Gastroesophageal sphincter (tissue), 4 donors: Measurements from ENCODE around the gene ZBTB22. TPM values are rescaled to one million over a fixed set of nuclear protein-coding genes. Genes with fewer than 3 reads are reported as not detected.
"Not testable (repeated sequence)": the region's sequence is repeated elsewhere in the genome, so short reads cannot be mapped to it uniquely, and the experiment has no call there.

ENCODE experiments used
- ATAC-seq: fragments of 150-250 bp; one replicate; pipeline ENCODE4 v1.9.1; 2016; ENCODE audit warnings: mild to moderate bottlenecking, moderate library complexity
- H3K27ac ChIP-seq, 4 donors: fragments of 200-600 bp; sonication (generic) in 3 of 4; 1 replicate in 3 of 4; 2 replicates in 1 of 4; pipeline ENCODE4 v1.5.1; 2016 to 2019
- H3K27me3 ChIP-seq: fragments of 200-600 bp; sonication (generic); one replicate; pipeline ENCODE4 v1.5.1; 2019
- H3K36me3 ChIP-seq, 2 donors: fragments of 200-600 bp; sonication (generic); one replicate each; pipeline ENCODE4 v1.5.1; 2019; ENCODE audit warnings: control low read depth in 1 of 2
- H3K4me1 ChIP-seq, 3 donors: fragments of 200-600 bp; sonication (generic); 1 replicate in 2 of 3; 2 replicates in 1 of 3; pipeline ENCODE4 v1.5.1; 2016 to 2019; ENCODE audit warnings: control low read depth in 2 of 3
- H3K4me3 ChIP-seq, 2 donors: fragments of 200-600 bp; sonication (generic); one replicate each; pipeline ENCODE4 v1.5.1; 2019; ENCODE audit warnings: mild to moderate bottlenecking in 1 of 2, moderate library complexity in 1 of 2
- H3K9me3 ChIP-seq, 3 donors: fragments of 200-600 bp; sonication (generic); one replicate each; pipeline ENCODE4 v1.5.1; 2017 to 2019; ENCODE audit warnings: control low read depth in 2 of 3
- EP300 ChIP-seq: sonication (generic); formaldehyde crosslinking; IDR thresholded peaks from one replicate; pipeline ENCODE4 v1.6.1; 2017; ENCODE audit warnings: antibody characterized with exemption, mild to moderate bottlenecking
- POLR2A ChIP-seq, 2 donors: fragments of 450-650 bp; IDR thresholded peaks; one replicate each; pipeline ENCODE4 v1.6.1; 2017; ENCODE audit warnings: antibody characterized with exemption in 2 of 2, mild to moderate bottlenecking in 2 of 2, moderate library complexity in 1 of 2
- POLR2AphosphoS5 ChIP-seq: sonication (generic); formaldehyde crosslinking; IDR thresholded peaks from one replicate; pipeline ENCODE4 v1.6.1; 2017; ENCODE audit warnings: antibody characterized with exemption
- WGBS, 2 donors: methylation state at CpG; one replicate each; pipeline ENCODE4 v1.1.5; 2018; ENCODE audit warnings: low coverage in 1 of 2; 5-methylcytosine and 5-hydroxymethylcytosine counted together
- total RNA-seq, 4 donors: library from RNA; depleted of rRNA; stranded (reverse); fragments of >200 nt; gene quantifications; one replicate each; pipeline ENCODE4 v1.1.0, GENCODE V29; 2016
- TF ChIP-seq, protein P1 (sequence below), 4 experiments: fragments of 200-600 bp in 2 of 4; fragments of 450-650 bp in 2 of 4; sonication (generic) in 1 of 4; IDR thresholded peaks; one replicate each; pipeline ENCODE4 v1.5.1; 2017 to 2019; ENCODE audit warnings: antibody characterized with exemption in 4 of 4, mild to moderate bottlenecking in 2 of 4, moderate library complexity in 2 of 4

ZBTB22 gene
- total RNA-seq, 4 donors from 2014 or later: 19.3 to 20.9 (median 20.1) TPM

DNA sequence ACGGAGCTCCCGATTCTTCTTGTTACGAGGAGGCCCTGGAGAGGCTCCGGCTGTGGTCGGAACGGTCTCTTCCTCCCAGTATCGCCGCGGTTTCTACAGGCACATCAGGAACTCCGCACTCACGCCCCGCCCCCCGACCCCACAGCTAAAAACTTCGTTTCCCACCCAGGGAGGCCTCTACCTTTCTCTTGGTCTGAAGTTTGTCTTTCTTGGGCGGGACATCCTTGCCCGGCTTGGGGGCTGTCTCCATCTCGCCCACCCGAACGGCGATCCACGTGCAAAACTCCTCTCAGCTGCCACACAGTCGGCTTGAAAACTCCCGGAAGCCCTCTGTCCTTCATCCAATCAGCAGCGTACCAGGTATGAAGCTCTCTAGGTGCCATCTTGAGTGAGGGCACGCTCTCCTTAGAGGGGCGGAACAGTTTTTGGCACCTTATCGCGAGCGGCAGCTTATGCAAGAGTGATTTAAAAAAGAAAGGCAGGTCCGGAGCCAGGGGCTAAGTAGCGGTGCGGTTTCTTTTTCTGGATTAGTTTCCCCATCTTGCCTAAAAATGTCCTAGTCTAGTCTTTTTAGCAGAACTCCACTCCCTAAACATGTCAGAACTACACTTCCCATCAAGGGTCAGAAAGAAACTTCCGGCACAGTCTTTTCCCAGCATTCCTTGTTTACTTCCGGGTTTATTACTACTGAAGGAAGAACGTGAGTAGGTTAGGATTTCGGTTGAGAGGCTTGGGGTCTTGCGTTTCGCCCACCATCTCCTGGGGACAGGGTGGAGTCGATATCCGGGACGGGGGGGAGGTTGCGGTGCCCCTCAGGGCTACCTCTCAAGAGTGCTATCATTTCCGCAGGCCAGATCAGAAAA, 28.4 kb downstream of the ZBTB22 start, which contains the start of the genes PFDN6 and WDR46:
Gene PFDN6 (plus strand): TSS at position 681 of the 863 bp plus-strand sequence. CDS start 256 bp downstream, outside the sequence.
Gene WDR46 (minus strand): TSS at position 319 of the 863 bp plus-strand sequence. CDS start 69 bp downstream, at position 250.
- no peaks in the 10 kb centered on the region for H3K27me3 ChIP-seq
- no peaks in the 10 kb centered on the region for H3K9me3 ChIP-seq
- 0% methylated on average over 10 to 13 of the region's 43 CpGs for WGBS, 2 donors
- TF ChIP-seq EP300: no peak
- no peak for TF ChIP-seq POLR2A (IDR thresholded peaks at IDR 0.05)
- TF ChIP-seq, protein P1, sequence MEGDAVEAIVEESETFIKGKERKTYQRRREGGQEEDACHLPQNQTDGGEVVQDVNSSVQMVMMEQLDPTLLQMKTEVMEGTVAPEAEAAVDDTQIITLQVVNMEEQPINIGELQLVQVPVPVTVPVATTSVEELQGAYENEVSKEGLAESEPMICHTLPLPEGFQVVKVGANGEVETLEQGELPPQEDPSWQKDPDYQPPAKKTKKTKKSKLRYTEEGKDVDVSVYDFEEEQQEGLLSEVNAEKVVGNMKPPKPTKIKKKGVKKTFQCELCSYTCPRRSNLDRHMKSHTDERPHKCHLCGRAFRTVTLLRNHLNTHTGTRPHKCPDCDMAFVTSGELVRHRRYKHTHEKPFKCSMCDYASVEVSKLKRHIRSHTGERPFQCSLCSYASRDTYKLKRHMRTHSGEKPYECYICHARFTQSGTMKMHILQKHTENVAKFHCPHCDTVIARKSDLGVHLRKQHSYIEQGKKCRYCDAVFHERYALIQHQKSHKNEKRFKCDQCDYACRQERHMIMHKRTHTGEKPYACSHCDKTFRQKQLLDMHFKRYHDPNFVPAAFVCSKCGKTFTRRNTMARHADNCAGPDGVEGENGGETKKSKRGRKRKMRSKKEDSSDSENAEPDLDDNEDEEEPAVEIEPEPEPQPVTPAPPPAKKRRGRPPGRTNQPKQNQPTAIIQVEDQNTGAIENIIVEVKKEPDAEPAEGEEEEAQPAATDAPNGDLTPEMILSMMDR (IDR thresholded peaks at IDR 0.05): no peak
- TF ChIP-seq POLR2AphosphoS5: peak; percentile 49
- peaks cover 3 to 35% (median 14%) of the 10 kb centered on the region in 3 donors for H3K4me1 ChIP-seq
- H3K27ac ChIP-seq: peak within 1 kb of the TSS; percentile 15 to 86 (median 82)
- ATAC-seq: peak; percentile 94
- H3K36me3 ChIP-seq: peaks cover 0 to 75% of the 10 kb centered on the region in 2 donors
- H3K4me3 ChIP-seq: peak within 1 kb of the TSS; percentile 64 to 69

GRCh38 chr6:33288141-33288920, 29.2 kb downstream of the ZBTB22 start:
- Histone ChIP-seq H3K4me3 (peak overlapping the region; percentile 64 to 69), H3K9me3 (no peaks in the 10 kb centered on the region), H3K4me1 (peaks cover 3 to 35% (median 14%) of the 10 kb centered on the region in 3 donors), H3K36me3 (peaks cover 0 to 75% of the 10 kb centered on the region in 2 donors), H3K27ac (peak overlapping the region; percentile 3 to 86 (median 82)), H3K27me3 (no peaks in the 10 kb centered on the region)
- TF ChIP-seq, protein P1 (IDR thresholded peaks at IDR 0.05): no peak
- TF ChIP-seq POLR2A (IDR thresholded peaks at IDR 0.05) (no peak), EP300 (no peak), POLR2AphosphoS5 (no peak)
- 34 to 35% methylated on average over 4 to 7 of the region's 21 CpGs for WGBS, 2 donors
- peak; percentile 3 for ATAC-seq

DNA sequence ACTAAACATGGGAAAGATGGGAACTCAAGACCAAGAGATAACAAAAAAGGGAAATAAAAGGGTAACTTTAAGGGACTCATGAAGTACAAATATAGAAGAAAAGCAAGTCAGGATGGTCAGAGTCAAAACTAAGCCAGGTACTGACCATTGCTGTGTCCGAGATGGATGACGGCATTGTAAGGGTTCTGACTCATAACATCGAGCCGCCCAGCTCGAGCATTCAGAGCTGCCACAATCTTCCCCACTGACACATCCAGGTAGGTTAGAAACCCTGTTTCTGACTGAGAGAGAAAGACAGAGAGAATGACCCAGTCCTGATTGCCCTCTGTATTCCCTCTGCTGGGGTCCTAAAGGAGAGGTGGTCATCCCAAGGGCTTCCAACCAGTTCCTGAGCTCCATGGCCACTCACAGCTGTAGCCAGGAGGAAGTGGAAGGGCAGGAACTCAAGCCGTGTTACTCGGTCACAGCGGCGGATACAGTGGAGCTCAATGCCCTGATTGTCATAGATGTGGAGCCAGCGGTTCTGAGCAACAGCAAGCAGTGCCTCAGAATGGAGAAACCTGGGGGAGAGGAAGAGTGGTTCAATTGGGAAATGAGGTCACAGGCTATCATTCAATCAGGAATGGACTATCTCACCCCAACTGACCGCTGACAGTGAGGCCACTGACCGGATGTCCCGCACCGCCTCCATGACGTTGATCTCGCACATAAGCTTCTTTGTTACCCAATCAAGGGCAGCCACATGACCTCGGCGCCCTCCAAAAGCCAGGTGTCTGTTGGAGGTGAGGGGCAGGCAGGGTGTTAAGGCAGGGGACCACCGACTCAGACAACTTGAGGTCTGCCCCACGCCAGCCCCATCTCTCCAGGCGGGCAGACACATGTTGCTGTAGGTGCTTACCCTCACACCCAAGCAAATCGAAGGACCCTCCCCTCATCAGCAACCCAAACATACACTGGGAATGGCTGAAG, 30.3 kb downstream of the ZBTB22 start:
- H3K4me3 ChIP-seq: peak overlapping the region in 1 of 2 donors; percentile 69
- H3K9me3 ChIP-seq: no peaks in the 10 kb centered on the region
- H3K36me3 ChIP-seq: peaks cover 0 to 75% of the 10 kb centered on the region in 2 donors
- ATAC-seq: no peak
- no peaks in the 10 kb centered on the region for H3K27me3 ChIP-seq
- TF ChIP-seq POLR2A (IDR thresholded peaks at IDR 0.05) (no peak), EP300 (no peak), POLR2AphosphoS5 (no peak)
- TF ChIP-seq, protein P1 (IDR thresholded peaks at IDR 0.05): no peak
- peaks cover 3 to 35% (median 14%) of the 10 kb centered on the region in 3 donors for H3K4me1 ChIP-seq
- WGBS, 2 donors: 87 to 89% methylated on average over 12 to 14 of the region's 22 CpGs
- H3K27ac ChIP-seq: no peak overlapping the region

DNA sequence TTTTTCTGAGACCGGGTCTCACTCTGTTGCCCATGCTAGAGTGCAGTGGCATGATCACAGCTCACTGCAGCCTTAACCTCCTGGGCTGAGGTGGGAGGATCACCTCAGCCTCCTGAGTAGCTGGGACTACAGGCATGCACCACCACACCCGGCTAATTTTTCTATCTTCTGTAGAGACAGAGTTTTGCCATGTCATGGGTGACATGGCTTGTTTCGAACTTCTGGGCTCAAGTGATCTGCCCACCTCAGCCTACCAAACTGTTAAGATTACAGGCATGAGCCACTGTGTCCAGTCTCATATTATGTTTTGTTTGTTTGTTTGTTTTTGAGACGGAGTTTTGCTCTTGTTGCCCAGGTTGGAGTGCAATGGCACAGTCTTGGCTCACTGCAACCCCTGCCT, 32.3 kb downstream of the ZBTB22 start:
- not testable (repeated sequence) for ATAC-seq
- H3K36me3 ChIP-seq: peaks cover 0 to 76% of the 10 kb centered on the region in 2 donors

More for the DNA sequence above, 32.3 kb downstream of the ZBTB22 start:
- H3K27ac ChIP-seq, H3K9me3 ChIP-seq, H3K4me3 ChIP-seq, H3K27me3 ChIP-seq: not testable (repeated sequence)
- WGBS, 2 donors: 83% methylated on average over 4 of the region's 4 CpGs; no CpG with 5 or more reads in 1 of the 2 donors
- peaks cover 3 to 24% (median 10%) of the 10 kb centered on the region in 3 donors for H3K4me1 ChIP-seq
